Hippocampal formation (tissue), 2 donors: ENCODE data around the gene LRRC49.
"Not testable (repeated sequence)": the region's sequence is repeated elsewhere in the genome, so short reads cannot be mapped to it uniquely, and the experiment has no call there.

Source experiments
- DNase-seq, 2 donors: peaks; one replicate each; lab custom pipeline; 2025; lab: John Stamatoyannopoulos, UW

The LRRC49 gene

GRCh38 chr15:70866982-70867641, 25.5 kb upstream of the LRRC49 start:
- no peak for DNase-seq

- peak; percentile 45 to 56 for DNase-seq
Measured at GRCh38 chr15:70867911-70868467, 24.6 kb upstream of the LRRC49 start.

- DNase-seq, result no peak
Measured at GRCh38 chr15:70869346-70869745, 23.3 kb upstream of the LRRC49 start.

GRCh38 chr15:70870051-70870450, 22.6 kb upstream of the LRRC49 start:
- DNase-seq, result peak in 1 of 2 donors; percentile 38

- not testable (repeated sequence) for DNase-seq
Measured at GRCh38 chr15:70871490-70871889, 21.1 kb upstream of the LRRC49 start.

GRCh38 chr15:70873232-70874054, 19.2 kb upstream of the LRRC49 start:
- no peak for DNase-seq

GRCh38 chr15:70875001-70875782, 17.4 kb upstream of the LRRC49 start:
- DNase-seq, result peak in 1 of 2 donors; percentile 82

- DNase-seq, result no peak
Measured at GRCh38 chr15:70876011-70876410, 16.6 kb upstream of the LRRC49 start.

GRCh38 chr15:70876683-70877082, 15.9 kb upstream of the LRRC49 start:
- no peak for DNase-seq

- DNase-seq, result no peak
Measured at GRCh38 chr15:70879401-70879800, 13.2 kb upstream of the LRRC49 start.

GRCh38 chr15:70880781-70881180, 11.8 kb upstream of the LRRC49 start:
- no peak for DNase-seq

GRCh38 chr15:70882361-70882760, 10.3 kb upstream of the LRRC49 start:
- no peak for DNase-seq

GRCh38 chr15:70892912-70893560, 410 bp downstream of the LRRC49 start:
- peak; percentile 63 to 74 for DNase-seq

GRCh38 chr15:70902107-70902506, 9.5 kb downstream of the LRRC49 start:
- DNase-seq, result no peak

GRCh38 chr15:70906842-70907241, 14.2 kb downstream of the LRRC49 start:
- DNase-seq, result no peak

- no peak for DNase-seq
Measured at GRCh38 chr15:70907784-70908471, 15.3 kb downstream of the LRRC49 start.

- no peak for DNase-seq
Measured at GRCh38 chr15:70910958-70911357, 18.3 kb downstream of the LRRC49 start.

GRCh38 chr15:70912187-70912586, 19.6 kb downstream of the LRRC49 start:
- DNase-seq, result no peak

GRCh38 chr15:70916531-70916930, 23.9 kb downstream of the LRRC49 start:
- no peak for DNase-seq

- no peak for DNase-seq
Measured at GRCh38 chr15:70917955-70918354, 25.3 kb downstream of the LRRC49 start.
